HL-60/S4 treated with phorbol 12-myristate 13-acetate at 8.2 ng/mL for 4 days and 3 days (cell line): ENCODE measurements around the gene ARHGEF16.

ENCODE experiments used
- in situ Hi-C: fragments of 300-500 bp; cut with MboI; formaldehyde crosslinking; loops from 2 replicates; pipeline ENCODE4 v1.15.0; 2022; ENCODE audit warnings: low sequenced_read_pairs

ARHGEF16 gene

DNA sequence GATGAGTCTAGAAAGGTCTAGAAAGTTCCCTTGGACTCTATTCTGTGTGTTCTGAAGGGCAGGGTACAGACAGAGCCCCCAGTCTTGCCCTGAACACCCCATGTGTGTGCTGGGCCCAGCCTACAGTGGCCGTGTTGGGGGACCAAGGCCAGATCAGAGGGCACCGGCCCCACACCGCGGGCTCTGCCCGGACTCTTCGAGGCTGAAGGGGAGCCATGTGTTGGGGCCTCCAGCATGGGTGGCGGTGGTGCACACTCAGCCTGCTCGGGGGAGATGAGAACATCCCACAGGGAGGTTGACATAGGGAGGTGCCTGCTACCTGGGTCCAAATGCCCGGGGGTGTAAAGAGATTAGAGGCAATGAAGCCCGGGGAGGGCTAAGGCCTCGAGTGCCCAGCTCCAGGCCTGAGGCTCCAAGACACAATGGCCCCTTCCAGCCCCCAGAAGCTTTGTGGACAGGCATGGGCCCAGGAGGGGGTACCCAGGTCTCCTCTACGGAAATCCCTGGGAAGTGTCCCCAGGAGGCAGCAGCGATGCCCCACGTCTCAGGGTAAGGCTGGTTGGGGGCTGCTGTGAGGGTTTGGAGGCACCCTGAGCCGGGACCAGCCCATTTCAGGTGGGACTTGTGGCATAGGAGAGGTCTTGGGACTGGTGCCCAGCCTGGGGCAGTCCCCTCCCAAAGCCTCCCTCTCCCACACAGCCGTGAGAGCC is 12.1 kb downstream of the ARHGEF16 start:
- in situ Hi-C loops: no loop called here

DNA sequence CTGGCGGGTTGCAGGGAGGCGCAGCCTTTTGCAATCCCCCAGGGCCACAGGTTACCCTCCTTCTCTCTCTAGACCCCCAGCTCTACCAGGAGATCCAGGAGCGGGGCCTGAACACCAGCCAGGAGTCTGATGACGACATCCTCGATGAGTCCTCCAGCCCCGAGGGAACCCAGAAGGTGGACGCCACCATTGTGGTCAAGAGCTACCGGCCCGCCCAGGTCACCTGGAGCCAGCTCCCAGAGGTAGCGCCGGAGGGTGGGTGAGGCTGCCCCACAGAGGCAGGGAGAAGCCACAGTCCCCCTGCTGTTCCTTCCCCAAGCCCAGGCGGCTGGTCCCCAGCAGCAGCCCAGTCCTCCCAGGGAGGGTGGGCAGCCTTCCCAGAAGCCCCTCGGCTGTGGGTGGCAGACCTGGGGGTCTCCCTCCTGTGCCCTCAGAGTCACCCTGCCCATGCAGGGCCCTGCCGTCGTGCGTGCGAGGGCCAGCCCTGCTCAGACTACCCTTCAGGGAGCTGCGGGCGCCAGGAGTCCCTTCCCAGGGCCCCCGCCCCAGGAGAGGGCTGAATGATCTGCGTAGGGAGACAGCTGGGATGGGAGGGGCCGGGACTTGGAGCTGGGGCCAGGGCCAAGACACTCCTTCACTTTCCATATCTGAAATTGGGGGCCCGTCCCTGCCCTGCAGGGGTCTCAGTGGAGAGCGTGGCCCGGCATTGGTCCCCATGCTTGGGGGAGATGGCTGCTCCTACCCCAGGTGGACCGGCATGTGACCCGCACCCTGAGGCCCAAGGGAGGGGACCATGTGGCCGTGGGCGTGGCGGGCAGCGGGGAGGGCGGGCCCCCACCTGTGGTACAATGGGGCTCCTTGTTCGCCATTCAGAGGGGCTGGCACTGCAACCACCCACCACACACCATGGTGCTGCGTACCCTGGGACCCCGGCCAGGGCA is 12.9 kb downstream of the ARHGEF16 start:
- in situ Hi-C loops: no loop called here

DNA sequence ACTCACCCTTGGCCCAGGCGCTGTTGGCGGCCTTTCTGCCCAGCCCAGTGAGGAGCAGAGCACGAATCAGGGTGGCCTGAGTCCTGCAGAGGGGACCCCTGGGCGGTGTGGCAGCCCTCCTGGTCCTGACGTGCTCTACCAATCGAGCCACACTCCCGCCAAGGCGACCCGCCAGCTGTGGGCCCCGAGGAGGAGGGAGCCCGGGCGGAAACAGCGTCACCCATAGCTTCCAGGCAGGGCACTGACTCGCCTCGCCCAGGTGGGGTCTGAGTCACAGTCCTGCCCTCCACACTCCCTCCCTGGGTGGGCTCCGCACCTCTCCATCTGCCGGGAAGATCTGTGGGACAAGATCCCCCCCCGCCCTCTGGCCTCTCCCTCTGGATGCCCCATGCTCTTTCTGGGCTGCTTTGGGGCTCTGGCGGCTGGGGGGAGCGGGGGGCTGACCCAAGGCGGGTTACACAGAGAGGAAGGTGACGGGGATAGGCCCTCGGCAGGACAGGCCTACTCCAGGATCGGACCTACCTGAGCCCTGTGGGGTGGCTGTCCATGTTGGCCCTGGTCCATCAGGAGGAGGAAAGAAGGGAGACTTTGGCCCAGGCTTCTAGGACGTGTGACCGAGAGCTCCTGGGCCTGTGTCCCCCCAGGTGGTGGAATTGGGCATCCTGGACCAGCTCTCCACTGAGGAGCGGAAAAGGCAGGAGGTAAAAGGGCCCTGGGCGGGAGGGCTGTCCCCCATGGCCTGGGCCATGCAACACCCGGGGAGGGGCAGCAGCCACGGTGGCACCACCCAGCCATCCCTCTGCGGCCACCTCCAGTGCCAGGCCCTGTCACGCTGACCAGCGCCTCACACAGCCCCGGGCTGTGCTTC is 14.0 kb downstream of the ARHGEF16 start:
- in situ Hi-C loops: no loop called here

DNA sequence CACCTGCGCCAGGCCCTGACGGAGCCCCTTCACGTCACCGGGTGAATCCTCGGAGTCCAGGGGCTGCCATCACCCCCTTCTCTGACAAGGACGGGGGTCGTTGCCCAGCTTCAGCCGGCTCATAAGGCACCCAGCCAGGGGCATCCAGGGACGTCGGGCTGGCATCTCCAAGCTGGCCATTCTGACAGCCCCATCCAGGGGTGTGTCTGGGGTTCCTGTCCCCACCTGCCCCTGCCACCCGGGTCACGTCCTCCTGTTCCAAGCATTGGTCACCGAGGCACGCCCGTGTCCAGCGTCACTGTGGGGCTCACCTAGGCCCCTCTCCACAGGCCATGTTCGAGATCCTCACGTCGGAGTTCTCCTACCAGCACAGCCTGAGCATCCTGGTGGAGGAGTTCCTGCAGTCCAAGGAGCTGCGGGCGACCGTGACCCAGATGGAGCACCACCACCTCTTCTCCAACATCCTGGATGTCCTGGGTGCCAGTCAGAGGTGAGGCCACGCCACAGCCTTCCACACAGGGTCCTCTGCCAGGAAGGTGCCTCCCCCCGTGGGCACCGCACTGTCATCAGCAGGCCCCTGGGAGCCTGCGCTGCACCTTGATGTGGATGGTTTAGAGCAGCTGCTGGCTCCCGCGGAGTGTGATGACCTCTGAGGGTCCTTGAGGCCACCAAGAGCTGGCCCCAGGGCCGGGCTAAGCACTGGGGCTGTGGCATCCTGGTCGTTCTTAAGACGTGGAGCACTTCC is 14.8 kb downstream of the ARHGEF16 start:
- in situ Hi-C loops: no loop called here

DNA sequence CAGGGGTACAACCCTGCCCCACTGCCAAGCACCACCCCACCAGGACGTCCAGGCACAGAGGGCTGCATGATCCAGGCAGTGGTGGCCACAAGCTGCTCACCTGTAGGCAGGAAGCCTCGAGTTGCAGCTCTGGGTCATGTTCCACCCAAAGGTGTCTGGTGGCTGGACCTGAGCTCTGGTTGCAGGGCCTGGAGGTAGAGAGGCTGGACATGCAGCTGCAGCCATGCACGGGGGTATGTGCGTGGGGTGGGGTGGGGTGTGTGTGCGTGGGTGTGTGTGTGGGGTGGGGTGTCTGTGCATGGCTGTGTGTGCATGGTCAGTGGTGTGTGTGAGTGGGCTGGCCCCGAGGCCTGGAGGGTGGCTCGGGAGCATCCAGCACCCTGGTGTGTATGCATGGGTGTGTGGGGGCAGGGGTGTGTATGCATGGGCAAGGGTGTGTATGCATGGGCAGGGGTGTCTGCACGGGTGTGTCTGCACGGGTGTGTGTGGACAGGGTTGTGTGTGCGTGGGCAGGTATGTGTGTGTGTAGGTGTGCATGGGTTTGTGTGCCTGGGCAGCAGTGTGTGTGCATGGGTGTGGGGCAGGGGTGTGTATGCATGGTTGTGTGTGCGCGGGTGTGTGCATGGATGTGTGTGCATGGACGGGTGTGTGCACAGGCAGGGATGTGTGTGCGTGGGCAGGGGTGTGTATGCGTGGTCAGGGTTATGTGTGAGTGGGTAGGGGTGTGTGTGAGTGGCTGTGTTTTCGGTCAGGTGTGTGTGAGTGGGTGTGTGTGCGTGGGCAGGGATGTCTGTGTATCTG is 15.6 kb downstream of the ARHGEF16 start:
- in situ Hi-C loops: no loop called here

DNA sequence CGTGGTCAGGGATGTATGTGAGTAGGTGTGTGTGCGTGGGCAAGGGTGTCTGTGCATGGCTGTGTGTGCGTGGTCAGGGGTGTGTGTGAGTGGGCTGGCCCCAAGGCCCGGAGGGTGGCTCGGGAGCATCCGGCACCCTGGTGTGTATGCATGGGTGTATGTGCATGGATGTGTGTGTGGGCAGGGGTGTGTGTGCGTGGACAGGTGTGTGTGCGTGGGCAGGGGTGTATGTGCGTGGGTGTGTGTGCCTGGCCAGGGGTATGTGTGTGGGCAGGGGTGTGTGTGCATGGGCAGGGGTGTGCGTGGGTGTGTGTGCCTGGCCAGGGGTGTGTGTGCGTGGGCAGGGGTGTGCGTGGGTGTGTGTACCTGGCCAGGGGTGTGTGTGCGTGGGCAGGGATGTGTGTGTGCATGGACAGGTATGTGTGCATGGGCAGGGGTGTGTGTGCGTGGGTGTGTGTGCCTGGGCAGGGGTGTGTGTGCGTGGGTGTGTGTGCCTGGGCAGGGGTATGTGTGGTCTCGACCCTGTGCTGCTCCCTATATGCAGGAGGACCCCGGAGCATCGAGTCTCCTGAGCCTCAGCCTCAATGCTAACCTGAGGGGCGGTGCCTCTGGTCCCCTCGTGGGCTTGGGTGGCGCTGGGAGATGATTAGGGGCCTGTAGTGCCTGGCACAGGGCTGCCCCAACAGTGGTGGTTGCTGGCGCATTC is 16.3 kb downstream of the ARHGEF16 start:
- in situ Hi-C loops: no loop called here

DNA sequence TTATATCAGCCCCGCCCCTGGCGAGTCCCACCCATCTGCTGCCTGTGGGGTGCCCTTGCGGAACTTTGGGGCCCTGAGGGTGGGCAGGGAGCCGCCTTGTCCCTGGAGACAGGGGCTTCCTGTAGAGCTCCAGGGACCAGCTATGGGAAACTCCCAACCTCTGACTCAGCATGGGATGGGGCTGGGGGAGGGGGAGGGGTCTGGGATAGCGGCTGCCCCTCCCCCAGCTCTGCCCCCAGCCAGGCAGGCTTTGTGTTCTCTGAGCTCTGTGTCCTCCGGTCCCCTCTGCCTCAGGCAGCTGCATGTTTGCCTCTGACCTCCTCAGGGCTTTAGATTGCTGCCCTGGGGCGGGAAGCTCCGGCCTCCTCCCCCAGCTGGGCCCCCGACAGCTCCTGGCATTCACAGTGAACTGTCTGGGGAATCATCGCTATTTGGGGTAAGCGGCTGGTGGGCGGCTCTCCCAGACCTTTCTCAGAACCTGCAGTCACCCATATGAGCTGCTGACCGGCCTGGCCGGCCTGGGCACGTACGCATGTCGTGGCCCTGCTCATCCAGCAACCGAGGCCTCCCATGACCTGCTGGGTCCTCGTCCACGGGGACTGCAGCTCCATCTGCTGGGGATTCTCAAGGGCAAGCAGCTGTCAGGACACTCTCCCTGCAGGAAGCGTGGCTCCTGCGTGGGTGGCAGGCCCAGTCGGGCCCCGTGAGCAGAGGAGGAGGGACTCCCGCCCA is 17.1 kb downstream of the ARHGEF16 start:
- in situ Hi-C loops: no loop called here

DNA sequence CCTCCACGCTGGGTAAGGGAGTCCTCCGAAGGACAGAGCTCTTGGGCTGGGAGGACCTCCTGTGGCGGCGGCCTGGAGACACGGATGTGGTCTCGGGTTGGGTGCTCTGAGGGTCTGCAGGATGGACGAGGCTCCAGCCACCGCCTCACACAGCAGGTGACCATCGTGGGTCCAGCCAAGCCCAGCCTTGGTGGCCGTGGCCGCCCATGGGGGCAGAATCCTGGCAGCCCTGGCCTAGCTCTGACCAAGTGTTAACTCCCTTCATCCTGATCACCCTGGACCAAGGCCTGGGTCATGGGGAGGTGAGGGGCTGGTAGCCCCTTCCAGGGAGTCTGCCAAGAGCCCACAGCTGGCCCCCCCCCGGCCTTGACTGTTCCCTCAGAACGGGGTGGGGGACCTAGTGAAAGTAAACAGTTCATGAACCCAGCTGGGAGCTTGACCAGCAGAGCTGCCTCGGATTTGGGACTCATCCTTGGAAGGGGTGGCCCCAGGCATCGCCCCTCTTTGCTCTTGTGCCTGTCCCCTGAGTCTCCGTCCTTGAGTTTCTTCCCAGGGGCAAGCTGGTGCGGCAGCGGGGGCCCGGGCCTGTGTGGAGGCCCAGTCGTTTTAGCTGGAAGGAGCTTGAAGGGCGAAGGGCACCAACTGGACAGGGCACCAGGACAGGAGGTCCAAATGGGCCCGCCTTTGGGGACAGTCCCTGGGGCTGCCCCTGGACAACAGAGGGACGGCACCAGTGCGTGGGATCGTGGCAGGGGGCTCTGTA is 17.8 kb downstream of the ARHGEF16 start:
- in situ Hi-C loops: no loop called here

DNA sequence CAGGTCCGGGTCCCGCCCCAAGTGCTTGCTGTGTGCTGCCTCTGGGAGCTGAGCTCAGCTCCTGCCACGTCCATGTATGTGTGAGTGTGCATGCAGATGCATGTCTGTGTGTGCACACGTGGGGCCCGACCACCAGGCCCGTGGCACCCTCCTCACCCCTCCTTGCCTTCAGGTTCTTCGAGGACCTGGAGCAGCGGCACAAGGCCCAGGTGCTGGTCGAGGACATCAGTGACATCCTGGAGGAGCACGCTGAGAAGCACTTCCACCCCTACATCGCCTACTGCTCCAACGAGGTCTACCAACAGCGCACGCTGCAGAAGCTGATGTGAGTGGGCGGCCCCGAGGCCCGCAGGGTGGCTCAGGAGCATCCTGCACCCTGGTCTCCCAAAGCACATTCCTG is 18.4 kb downstream of the ARHGEF16 start:
- in situ Hi-C loops: no loop called here

DNA sequence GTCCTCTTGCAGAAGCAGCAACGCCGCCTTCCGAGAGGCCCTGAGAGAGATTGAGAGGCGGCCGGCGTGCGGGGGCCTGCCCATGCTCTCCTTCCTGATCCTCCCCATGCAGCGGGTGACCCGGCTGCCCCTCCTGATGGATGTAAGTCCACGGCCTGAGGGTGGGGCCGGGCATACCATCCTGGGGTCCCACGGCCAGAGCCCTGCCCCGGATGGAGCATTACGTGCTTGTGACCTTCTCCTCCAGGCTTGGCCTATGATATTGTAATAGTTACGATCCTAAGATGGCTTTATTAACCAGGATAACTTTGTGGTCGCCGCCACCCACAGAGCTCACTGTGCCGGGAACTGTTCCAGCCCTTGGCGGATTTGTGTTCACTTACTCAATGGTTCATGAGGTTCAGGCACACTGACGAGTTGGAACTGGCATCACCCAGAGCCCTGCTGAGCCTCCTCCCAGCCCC is 18.9 kb downstream of the ARHGEF16 start:
- in situ Hi-C loops: no loop called here

DNA sequence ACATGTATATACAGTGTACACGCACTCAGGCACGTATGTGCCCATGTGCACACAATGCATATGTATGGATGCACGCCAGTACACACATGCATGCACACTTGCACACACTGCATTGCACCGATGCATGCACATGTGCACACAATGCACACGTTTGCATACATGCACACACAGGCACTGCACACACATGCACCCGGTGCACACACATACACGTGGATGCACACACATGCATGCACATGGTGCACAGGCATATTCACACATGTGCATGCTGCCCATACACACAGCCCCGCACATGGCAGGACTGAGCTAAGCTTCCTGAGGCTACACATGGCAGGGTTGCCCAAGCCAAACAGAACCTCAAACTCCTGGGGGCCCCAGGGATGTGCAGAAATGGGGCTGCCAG is 19.6 kb downstream of the ARHGEF16 start:
- in situ Hi-C loops: no loop called here

DNA sequence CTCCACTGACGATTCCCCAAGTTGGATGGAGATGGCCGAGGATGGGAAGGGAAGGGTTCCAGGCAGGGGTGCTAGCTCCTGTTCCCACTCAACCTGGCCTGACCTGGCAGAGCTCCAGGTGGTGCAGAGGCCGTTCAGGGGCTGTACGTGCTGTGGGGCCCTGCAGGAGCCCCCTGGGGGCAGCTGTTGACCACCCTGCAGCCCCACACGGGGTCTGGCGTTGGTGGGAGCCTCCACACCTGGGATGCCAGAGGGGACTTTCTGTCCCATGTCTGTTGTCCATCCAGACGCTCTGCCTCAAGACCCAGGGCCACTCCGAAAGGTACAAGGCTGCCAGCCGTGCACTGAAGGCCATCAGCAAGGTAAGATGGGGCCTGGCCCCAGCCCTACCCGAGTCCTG is 20.0 kb downstream of the ARHGEF16 start:
- in situ Hi-C loops: no loop called here

DNA sequence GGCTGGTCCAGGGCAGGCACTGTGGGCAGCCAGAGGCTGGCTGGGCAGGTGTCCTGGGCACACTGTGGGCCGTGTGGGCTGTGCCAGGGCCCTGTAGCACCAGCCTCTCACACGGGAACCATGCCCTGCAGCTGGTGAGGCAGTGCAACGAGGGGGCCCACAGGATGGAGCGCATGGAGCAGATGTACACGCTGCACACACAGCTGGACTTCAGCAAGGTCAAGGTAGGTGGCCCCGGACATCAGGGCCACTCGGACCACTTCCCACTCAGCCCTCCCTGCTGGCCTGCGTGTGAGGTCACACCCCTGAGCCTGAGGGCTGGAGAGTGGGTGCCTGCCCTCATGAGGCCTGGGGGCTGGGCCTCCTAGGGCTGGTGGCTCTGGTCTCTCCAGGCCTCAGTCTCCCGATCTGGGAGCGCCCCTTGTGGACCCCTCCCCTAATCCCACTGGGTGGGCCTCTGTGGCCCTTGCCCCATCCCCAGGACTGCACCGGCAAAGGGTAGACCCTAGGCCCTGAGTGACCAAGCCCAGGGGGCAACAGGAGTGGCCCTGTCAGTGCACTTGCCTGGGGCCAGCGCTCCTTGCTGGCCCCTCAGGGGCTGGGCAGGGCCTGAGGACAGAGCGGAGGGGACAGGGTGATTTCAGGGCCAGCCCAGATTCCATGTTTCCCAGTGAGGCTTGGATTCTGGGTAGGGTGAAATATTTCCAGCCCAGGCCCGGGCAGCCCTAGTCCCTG is 21.5 kb downstream of the ARHGEF16 start:
- in situ Hi-C loops: no loop called here

DNA sequence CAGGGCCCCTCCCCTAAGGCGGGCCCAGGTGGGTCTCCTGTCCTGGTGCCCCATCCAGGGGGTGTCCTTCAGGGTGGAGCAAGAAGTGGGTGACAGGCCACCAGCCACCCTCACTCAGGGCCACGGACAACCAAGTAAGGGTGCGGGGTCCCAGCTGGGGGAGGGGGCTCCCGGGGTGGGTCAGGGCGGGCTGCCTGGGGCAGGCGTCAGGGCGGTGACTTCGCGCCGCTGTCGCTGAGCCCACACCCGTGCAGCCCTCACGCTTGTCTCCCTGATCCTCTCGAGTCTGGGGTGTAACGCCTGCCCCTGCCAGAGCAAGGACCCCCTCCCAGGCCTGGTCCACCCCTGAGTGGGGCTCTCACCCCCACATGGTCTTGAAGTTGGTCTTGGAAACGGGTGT is 22.2 kb downstream of the ARHGEF16 start:
- in situ Hi-C loops: no loop called here

DNA sequence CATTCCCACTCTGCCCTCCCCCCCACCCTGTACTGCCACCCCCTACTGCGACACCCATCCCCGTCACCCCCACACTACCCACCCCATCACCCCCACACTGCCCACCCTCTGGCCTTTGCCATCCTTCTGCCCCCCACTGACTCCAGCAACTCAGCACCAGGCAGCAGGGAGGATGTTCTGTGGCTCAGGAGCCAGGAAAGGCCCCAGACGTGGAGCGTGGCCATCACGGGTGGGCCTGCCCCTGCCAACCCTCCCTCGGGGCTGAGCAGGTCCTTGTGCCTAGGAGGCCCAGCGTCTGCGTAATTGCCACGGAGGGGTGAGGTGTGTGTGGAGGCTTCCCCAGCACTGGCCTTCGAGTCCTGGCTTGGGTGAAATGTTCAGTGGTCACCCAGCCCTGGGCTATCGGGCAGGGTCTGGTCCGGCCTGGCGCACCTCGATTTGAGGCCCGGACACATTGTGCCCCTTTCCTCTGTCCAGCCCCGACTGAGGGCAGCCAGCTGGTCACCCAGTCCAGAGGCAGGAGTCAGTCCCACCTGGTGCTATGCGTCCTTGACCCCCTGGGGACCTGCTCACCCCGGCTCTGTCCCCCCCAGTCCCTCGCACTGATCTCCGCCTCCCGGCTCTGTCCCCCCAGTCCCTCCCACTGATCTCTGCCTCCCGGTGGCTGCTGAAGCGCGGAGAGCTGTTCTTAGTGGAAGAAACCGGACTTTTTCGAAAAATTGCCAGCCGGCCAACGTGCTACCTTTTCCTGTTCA is 23.0 kb downstream of the ARHGEF16 start:
- in situ Hi-C loops: no loop called here

DNA sequence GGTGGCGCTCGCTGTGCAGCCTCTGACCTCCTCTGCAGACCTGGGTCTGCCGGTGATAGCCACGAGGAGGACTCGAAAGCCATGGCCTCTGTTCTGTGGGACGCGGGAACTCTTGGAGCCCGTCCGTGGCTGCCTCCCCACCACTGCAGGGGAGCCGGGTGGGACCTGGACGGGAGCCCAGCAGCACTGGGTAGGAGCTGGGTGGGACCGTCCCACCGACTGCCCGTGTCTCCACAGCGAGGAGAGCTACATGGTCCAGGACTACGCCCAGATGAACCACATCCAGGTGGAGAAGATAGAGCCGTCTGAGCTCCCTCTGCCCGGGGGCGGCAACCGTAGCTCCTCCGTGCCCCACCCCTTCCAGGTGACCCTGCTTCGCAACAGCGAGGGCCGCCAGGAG is 23.7 kb downstream of the ARHGEF16 start:
- in situ Hi-C loops: no loop called here
